Measurements from ENCODE around the gene MAMLD1.

GRCh38 chrX:150361777-150362351 lies 1.3 kb upstream of the MAMLD1 start:
- TF ChIP-seq CTCF (IDR thresholded peaks at IDR 0.05), result no peak
- no peak for TF ChIP-seq POLR2A (IDR thresholded peaks at IDR 0.05)

Measured in Peyer's patch (tissue), 4 donors.